ENCODE data around the gene MMP17. TPM values are rescaled to one million over a fixed set of nuclear protein-coding genes. Genes with fewer than 3 reads are reported as not detected.
"Not testable (repeated sequence)": the region's sequence is repeated elsewhere in the genome, so short reads cannot be mapped to it uniquely, and the experiment has no call there.

Gene MMP17
- total RNA-seq, 5 donors from 2014 or later (not counting 1 experiment from before 2014, with no cell fraction given): 0.58 to 2.7 (median 1.2) TPM

DNA sequence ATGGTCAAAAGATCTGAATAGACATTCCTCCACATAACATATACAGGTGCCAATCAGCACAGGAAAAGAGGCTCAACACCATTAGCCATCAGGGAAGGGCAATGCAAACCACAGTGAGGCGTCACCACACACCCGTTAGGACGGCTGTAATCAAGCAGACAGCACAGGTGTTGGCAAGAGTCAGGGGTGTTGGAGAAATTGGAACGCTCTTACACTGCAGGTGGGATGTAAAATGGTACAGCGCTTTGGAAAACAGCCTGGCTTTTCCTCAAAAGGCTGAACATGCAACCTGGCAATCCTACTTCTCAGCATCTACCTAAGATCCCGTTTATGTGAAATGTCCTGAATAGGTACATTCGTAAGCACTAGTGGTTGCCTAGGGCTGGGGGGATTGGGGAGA lies 21.5 kb upstream of the MMP17 start:
- H3K4me1 ChIP-seq (ENCODE audit: control insufficient read depth in 1 of 2, extremely low read depth in 1 of 2, insufficient read depth in 2 of 2, low read length in 2 of 2): peaks cover 0 to 2% of the 10 kb centered on the region in 2 experiments
- ATAC-seq (replicated peaks in 1 of 4): no peak
- H3K36me3 Mint-ChIP-seq: peaks cover 10% of the 10 kb centered on the region
- no peaks in the 10 kb centered on the region for H3K9me3 ChIP-seq
- H3K36me3 ChIP-seq (ENCODE audit: control insufficient read depth in 2 of 2, extremely low read depth in 1 of 2, insufficient read depth in 1 of 2, low read length in 1 of 2): peaks cover 0 to 10% of the 10 kb centered on the region in 2 donors
- ChIA-PET CTCF (no interaction called here), POLR2A (no interaction called here)
- H3K27ac Mint-ChIP-seq: peak overlapping the region in 1 of 2 donors; percentile 34
- H3K27ac ChIP-seq (ENCODE audit: low read length): no peak overlapping the region
- peaks cover 0 to under 1% of the 10 kb centered on the region in 2 donors for H3K27me3 Mint-ChIP-seq
- no peaks in the 10 kb centered on the region for H3K4me1 Mint-ChIP-seq
- DNase-seq: no peak
- H3K4me3 ChIP-seq (ENCODE audit: control insufficient read depth in 1 of 2, extremely low read depth in 1 of 2, low read length in 1 of 2): no peak overlapping the region
- H3K27me3 ChIP-seq (replicated peaks in 1 of 2; ENCODE audit: control insufficient read depth in 2 of 2, extremely low read depth in 1 of 2, insufficient read depth in 2 of 2, low read length in 1 of 2): peaks cover 0 to 4% of the 10 kb centered on the region in 2 experiments
- no peaks in the 10 kb centered on the region for H3K9me3 Mint-ChIP-seq
- no peak overlapping the region for H3K4me3 Mint-ChIP-seq
- WGBS (ENCODE audit: insufficient coverage): no CpG with 5 or more reads among the region's 7 CpGs

DNA sequence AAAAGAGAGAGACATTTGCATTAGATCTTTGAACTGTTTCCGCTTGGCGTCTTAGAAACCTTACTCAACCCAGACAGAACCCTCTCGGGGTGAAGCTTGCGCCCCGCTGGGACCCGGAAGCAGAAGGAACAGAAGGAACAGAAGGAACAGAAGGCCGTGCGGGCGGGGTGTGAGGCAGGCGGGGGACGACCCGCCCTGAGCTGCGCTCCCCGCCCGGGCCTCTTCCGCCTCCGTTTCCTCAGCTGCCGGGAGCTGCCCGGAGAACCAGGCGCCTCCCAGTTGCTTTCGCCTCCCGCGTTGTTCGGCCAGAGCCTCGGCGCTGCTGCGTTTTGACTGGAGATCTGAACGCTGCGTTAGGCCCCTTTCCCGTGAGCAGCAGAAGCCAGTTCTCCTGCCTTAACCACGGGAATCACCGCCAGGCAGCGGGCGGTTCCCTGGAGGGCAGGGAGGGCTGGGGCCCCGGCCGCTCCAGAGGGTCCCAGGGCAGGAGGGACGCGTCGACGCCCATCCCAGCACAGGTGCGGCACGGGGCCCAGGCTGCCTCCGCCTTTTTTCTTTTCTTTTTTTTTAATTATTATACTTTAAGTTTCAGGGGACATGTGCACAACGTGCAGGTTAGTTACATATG lies 19.3 kb upstream of the MMP17 start:
- no peaks in the 10 kb centered on the region for H3K36me3 ChIP-seq (ENCODE audit: control insufficient read depth in 2 of 2, extremely low read depth in 1 of 2, insufficient read depth in 1 of 2, low read length in 1 of 2)
- POLR2A ChIA-PET: no interaction called here
- DNase-seq (peak in 29 of 35 experiments; percentile 20 to 60 (median 33)), ATAC-seq (replicated peaks in 1 of 4) (peak; percentile 54 to 96 (median 76))
- peaks cover 0 to 8% of the 10 kb centered on the region in 2 experiments for H3K27me3 ChIP-seq (replicated peaks in 1 of 2; ENCODE audit: control insufficient read depth in 2 of 2, extremely low read depth in 1 of 2, insufficient read depth in 2 of 2, low read length in 1 of 2)
- peaks cover 0 to 2% of the 10 kb centered on the region in 2 experiments for H3K4me1 ChIP-seq (ENCODE audit: control insufficient read depth in 1 of 2, extremely low read depth in 1 of 2, insufficient read depth in 2 of 2, low read length in 2 of 2)
- Mint-ChIP-seq H3K27ac (peak overlapping the region; percentile 61 to 82), H3K36me3 (peaks cover 14% of the 10 kb centered on the region), H3K4me1 (no peaks in the 10 kb centered on the region), H3K27me3 (peaks cover 0 to 3% of the 10 kb centered on the region in 2 donors), H3K4me3 (peak overlapping the region; percentile 70 to 73 (median 72)), H3K9me3 (peaks cover 0 to 11% (median 6%) of the 10 kb centered on the region in 3 donors)
- CTCF ChIA-PET: interaction anchor here in 1 of 2 donors (0.6 kb wide), 2 partner anchors 35 to 77 kb away, joined by 3 to 4 read pairs; no protein-coding TSS in a partner anchor
- peak overlapping the region; percentile 42 to 47 for H3K4me3 ChIP-seq (ENCODE audit: control insufficient read depth in 1 of 2, extremely low read depth in 1 of 2, low read length in 1 of 2)
- no peaks in the 10 kb centered on the region for H3K9me3 ChIP-seq
- WGBS (ENCODE audit: insufficient coverage): 67% methylated on average over 27 of the region's 44 CpGs
- no peak overlapping the region for H3K27ac ChIP-seq (ENCODE audit: low read length)

DNA sequence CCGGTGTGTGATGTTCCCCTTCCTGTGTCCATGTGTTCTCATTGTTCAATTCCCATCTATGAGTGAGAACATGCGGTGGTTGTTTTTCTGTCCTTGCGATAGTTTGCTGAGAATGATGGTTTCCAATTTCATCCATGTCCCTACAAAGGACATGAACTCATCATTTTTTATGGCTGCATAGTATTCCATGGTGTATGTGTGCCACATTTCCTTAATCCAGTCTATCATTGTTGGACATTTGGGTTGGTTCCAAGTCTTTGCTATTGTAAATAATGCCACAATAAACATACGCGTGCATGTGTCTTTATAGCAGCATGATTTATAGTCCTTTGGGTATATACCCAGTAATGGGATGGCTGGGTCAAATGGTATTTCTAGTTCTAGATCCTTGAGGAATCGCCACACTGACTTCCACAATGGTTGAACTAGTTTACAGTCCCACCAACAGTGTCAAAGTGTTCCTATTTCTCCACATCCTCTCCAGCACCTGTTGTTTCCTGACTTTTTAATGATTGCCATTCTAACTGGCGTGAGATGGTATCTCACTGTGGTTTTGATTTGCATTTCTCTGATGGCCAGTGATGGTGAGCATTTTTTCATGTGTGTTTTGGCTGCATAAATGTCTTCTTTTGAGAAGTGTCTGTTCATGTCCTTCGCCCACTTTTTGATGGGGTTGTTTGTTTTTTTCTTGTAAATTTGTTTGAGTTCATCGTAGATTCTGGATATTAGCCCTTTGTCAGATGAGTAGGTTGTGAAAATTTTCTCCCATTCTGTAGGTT lies 18.5 kb upstream of the MMP17 start:
- no CpG with 5 or more reads among the region's 9 CpGs for WGBS (ENCODE audit: insufficient coverage)
- H3K36me3 ChIP-seq (ENCODE audit: control insufficient read depth in 2 of 2, extremely low read depth in 1 of 2, insufficient read depth in 1 of 2, low read length in 1 of 2); H3K27ac ChIP-seq (ENCODE audit: low read length); H3K4me1 Mint-ChIP-seq; H3K9me3 ChIP-seq; ATAC-seq (replicated peaks in 1 of 4); POLR2A ChIA-PET; H3K27me3 ChIP-seq (replicated peaks in 1 of 2; ENCODE audit: control insufficient read depth in 2 of 2, extremely low read depth in 1 of 2, insufficient read depth in 2 of 2, low read length in 1 of 2); H3K4me3 ChIP-seq (ENCODE audit: control insufficient read depth in 1 of 2, extremely low read depth in 1 of 2, low read length in 1 of 2); H3K27me3 Mint-ChIP-seq; CTCF ChIA-PET; DNase-seq; H3K4me1 ChIP-seq (ENCODE audit: control insufficient read depth in 1 of 2, extremely low read depth in 1 of 2, insufficient read depth in 2 of 2, low read length in 2 of 2): not testable (repeated sequence)
- Mint-ChIP-seq H3K36me3 (peaks cover 14% of the 10 kb centered on the region), H3K4me3 (peak overlapping the region in 2 of 3 donors; percentile 70 to 73), H3K27ac (peak overlapping the region; percentile 39 to 55), H3K9me3 (peaks cover 0 to 11% (median 6%) of the 10 kb centered on the region in 3 donors)

DNA sequence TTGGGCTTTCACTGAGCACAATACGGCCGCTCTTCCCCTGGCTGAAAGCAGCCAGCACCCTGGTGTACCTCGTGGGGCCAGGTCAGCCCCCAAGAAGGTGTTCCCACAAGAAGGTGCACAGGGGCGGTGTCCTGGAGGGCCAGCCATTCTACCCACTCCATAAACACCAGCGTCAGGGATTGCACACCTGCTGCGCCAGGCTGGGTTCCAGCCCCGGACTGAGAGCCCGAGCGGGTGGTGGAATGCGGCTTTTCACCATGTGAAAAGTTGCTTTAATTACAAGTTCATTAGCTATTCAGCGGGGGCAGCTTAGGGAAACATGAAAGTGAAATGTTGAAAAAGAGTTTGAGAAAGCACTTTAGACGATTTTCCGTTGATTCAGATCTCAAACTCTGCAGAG lies 17.5 kb upstream of the MMP17 start:
- Mint-ChIP-seq H3K27me3 (peaks cover 0 to 3% of the 10 kb centered on the region in 2 donors), H3K27ac (no peak overlapping the region), H3K4me1 (no peaks in the 10 kb centered on the region), H3K36me3 (peaks cover 9% of the 10 kb centered on the region), H3K4me3 (no peak overlapping the region), H3K9me3 (peaks cover 0 to 11% (median 6%) of the 10 kb centered on the region in 3 donors)
- ATAC-seq (replicated peaks in 1 of 4) (no peak), DNase-seq (no peak)
- H3K27ac ChIP-seq (ENCODE audit: low read length): no peak overlapping the region
- peaks cover 0 to 8% of the 10 kb centered on the region in 2 experiments for H3K27me3 ChIP-seq (replicated peaks in 1 of 2; ENCODE audit: control insufficient read depth in 2 of 2, extremely low read depth in 1 of 2, insufficient read depth in 2 of 2, low read length in 1 of 2)
- POLR2A ChIA-PET: no interaction called here
- no peak overlapping the region for H3K4me3 ChIP-seq (ENCODE audit: control insufficient read depth in 1 of 2, extremely low read depth in 1 of 2, low read length in 1 of 2)
- WGBS (ENCODE audit: insufficient coverage): 84% methylated on average over 11 of the region's 13 CpGs
- H3K36me3 ChIP-seq (ENCODE audit: control insufficient read depth in 2 of 2, extremely low read depth in 1 of 2, insufficient read depth in 1 of 2, low read length in 1 of 2): no peaks in the 10 kb centered on the region
- CTCF ChIA-PET: no interaction called here
- peaks cover 0 to 2% of the 10 kb centered on the region in 2 experiments for H3K4me1 ChIP-seq (ENCODE audit: control insufficient read depth in 1 of 2, extremely low read depth in 1 of 2, insufficient read depth in 2 of 2, low read length in 2 of 2)
- no peaks in the 10 kb centered on the region for H3K9me3 ChIP-seq

DNA sequence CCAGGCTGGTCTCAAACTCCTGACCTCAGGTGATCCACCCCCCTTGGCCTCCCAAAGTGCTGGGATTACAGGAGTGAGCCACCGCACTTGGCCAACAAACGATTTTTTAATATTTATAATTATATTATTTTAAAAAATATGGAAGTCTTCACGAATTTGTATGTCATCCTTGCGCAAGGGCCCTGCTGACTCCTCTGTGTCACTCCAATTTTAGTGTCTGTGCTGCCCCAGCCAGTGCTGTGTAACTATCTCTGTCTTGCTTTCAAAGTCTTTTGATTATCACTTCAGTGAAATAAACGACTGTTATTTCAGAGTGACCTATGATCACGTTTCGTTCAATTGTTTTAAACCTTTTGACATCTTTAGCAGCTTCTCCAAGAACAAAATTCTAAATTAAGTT lies 13.1 kb upstream of the MMP17 start:
- no peak overlapping the region for H3K4me3 Mint-ChIP-seq
- H3K27me3 ChIP-seq (replicated peaks in 1 of 2; ENCODE audit: control insufficient read depth in 2 of 2, extremely low read depth in 1 of 2, insufficient read depth in 2 of 2, low read length in 1 of 2): peaks cover 0 to 11% of the 10 kb centered on the region in 2 experiments
- H3K4me3 ChIP-seq (ENCODE audit: control insufficient read depth in 1 of 2, extremely low read depth in 1 of 2, low read length in 1 of 2): no peak overlapping the region
- H3K36me3 Mint-ChIP-seq: peaks cover 9% of the 10 kb centered on the region
- ChIA-PET CTCF (no interaction called here), POLR2A (no interaction called here)
- no peaks in the 10 kb centered on the region for H3K36me3 ChIP-seq (ENCODE audit: control insufficient read depth in 2 of 2, extremely low read depth in 1 of 2, insufficient read depth in 1 of 2, low read length in 1 of 2)
- peaks cover 0 to 11% (median 6%) of the 10 kb centered on the region in 3 donors for H3K9me3 Mint-ChIP-seq
- H3K9me3 ChIP-seq: no peaks in the 10 kb centered on the region
- peaks cover 3 to 12% of the 10 kb centered on the region in 2 donors for H3K27me3 Mint-ChIP-seq
- no peak overlapping the region for H3K27ac ChIP-seq (ENCODE audit: low read length)
- H3K27ac Mint-ChIP-seq: no peak overlapping the region
- H3K4me1 Mint-ChIP-seq: peaks cover 0 to 2% (median 0%) of the 10 kb centered on the region in 3 donors
- no peaks in the 10 kb centered on the region for H3K4me1 ChIP-seq (ENCODE audit: control insufficient read depth in 1 of 2, extremely low read depth in 1 of 2, insufficient read depth in 2 of 2, low read length in 2 of 2)
- DNase-seq (no peak), ATAC-seq (replicated peaks in 1 of 4) (no peak)
- 96% methylated on average over 5 of the region's 7 CpGs for WGBS (ENCODE audit: insufficient coverage)

DNA sequence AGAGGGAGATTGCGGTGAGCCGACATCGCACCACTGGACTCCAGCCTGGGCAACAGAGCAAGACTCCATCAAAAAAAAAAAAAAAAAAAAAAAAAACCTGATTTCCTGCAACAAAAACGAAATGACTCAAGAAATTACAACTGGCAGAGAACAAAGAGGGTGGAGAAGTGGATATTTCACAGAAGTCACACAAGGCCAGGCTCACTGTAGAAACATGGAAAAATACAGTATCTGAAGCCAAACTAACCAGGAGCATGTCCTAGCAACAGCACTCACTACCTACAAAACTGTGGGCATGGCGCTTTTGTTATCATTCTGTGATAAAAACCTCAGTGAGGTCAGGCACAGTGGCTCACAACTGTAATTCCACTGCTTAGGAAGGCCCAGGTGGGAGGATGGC lies 11.7 kb upstream of the MMP17 start:
- ATAC-seq (replicated peaks in 1 of 4) (no peak), DNase-seq (no peak)
- H3K36me3 ChIP-seq (ENCODE audit: control insufficient read depth in 2 of 2, extremely low read depth in 1 of 2, insufficient read depth in 1 of 2, low read length in 1 of 2): no peaks in the 10 kb centered on the region
- Mint-ChIP-seq H3K4me3 (no peak overlapping the region), H3K27me3 (peaks cover 3 to 12% of the 10 kb centered on the region in 2 donors), H3K4me1 (peaks cover 0 to 2% (median 0%) of the 10 kb centered on the region in 3 donors), H3K27ac (no peak overlapping the region), H3K36me3 (peaks cover 9% of the 10 kb centered on the region), H3K9me3 (peaks cover 0 to 11% (median 6%) of the 10 kb centered on the region in 3 donors)
- no peak overlapping the region for H3K27ac ChIP-seq (ENCODE audit: low read length)
- peaks cover 0 to 8% of the 10 kb centered on the region in 2 experiments for H3K27me3 ChIP-seq (replicated peaks in 1 of 2; ENCODE audit: control insufficient read depth in 2 of 2, extremely low read depth in 1 of 2, insufficient read depth in 2 of 2, low read length in 1 of 2)
- no CpG with 5 or more reads among the region's 5 CpGs for WGBS (ENCODE audit: insufficient coverage)
- CTCF ChIA-PET: no interaction called here
- H3K4me3 ChIP-seq (ENCODE audit: control insufficient read depth in 1 of 2, extremely low read depth in 1 of 2, low read length in 1 of 2): no peak overlapping the region
- POLR2A ChIA-PET: no interaction called here
- no peaks in the 10 kb centered on the region for H3K4me1 ChIP-seq (ENCODE audit: control insufficient read depth in 1 of 2, extremely low read depth in 1 of 2, insufficient read depth in 2 of 2, low read length in 2 of 2)
- H3K9me3 ChIP-seq: no peaks in the 10 kb centered on the region

Measured in T-cell (primary cell).